ENCODE measurements around the gene WDR73.

WDR73 gene

DNA sequence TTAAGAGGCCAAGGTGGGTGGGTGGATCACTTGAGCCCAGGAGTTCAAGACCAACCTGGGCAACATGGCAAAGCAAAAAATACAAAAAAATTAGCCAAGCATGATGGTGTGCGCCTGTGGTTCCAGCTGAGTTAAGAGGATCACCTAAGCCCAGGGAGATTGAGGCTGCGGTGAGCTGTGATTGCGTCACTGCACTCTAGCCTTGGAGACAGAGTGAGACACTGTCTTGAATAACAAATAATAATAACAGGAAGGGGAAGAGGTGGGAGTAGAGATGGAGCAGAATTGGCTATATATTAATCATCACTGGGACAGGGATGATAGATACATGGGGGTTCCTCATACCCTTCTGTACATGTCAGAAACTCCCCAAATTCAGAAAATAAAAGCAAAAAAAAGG lies 27.7 kb upstream of the WDR73 start:
- Histone ChIP-seq H3K27ac (ENCODE audit: low read length) (no peak overlapping the region), H3K9me3 (ENCODE audit: control insufficient read depth in 1 of 2, low read length in 2 of 2) (no peaks in the 10 kb centered on the region), H3K27me3 (ENCODE audit: low read depth, low read length) (no peaks in the 10 kb centered on the region), H3K36me3 (ENCODE audit: control insufficient read depth in 1 of 2, insufficient read depth in 2 of 2, low read length in 2 of 2) (peaks cover 17 to 31% of the 10 kb centered on the region in 2 donors), H3K4me3 (ENCODE audit: low read depth in 1 of 2, low read length in 2 of 2) (no peak overlapping the region), H3K4me1 (ENCODE audit: control insufficient read depth in 1 of 2, insufficient read depth in 2 of 2, low read length in 2 of 2) (no peaks in the 10 kb centered on the region)

- peaks cover 17 to 53% of the 10 kb centered on the region in 2 donors for H3K36me3 ChIP-seq (ENCODE audit: control insufficient read depth in 1 of 2, insufficient read depth in 2 of 2, low read length in 2 of 2)
- H3K27me3 ChIP-seq (ENCODE audit: low read depth, low read length): no peaks in the 10 kb centered on the region
- no peak overlapping the region for H3K27ac ChIP-seq (ENCODE audit: low read length)
- no peaks in the 10 kb centered on the region for H3K9me3 ChIP-seq (ENCODE audit: control insufficient read depth in 1 of 2, low read length in 2 of 2)
- H3K4me3 ChIP-seq (ENCODE audit: low read depth in 1 of 2, low read length in 2 of 2): no peak overlapping the region
- H3K4me1 ChIP-seq (ENCODE audit: control insufficient read depth in 1 of 2, insufficient read depth in 2 of 2, low read length in 2 of 2): no peaks in the 10 kb centered on the region
These were observed 17.1 kb upstream of the WDR73 start for GRCh38 chr15:84671211-84671610.

GRCh38 chr15:84669726-84670125 lies 15.6 kb upstream of the WDR73 start:
- H3K27ac ChIP-seq (ENCODE audit: low read length): no peak overlapping the region
- H3K4me3 ChIP-seq (ENCODE audit: low read depth in 1 of 2, low read length in 2 of 2): no peak overlapping the region
- H3K27me3 ChIP-seq (ENCODE audit: low read depth, low read length): no peaks in the 10 kb centered on the region
- H3K9me3 ChIP-seq (ENCODE audit: control insufficient read depth in 1 of 2, low read length in 2 of 2): no peaks in the 10 kb centered on the region
- peaks cover 23 to 61% of the 10 kb centered on the region in 2 donors for H3K36me3 ChIP-seq (ENCODE audit: control insufficient read depth in 1 of 2, insufficient read depth in 2 of 2, low read length in 2 of 2)
- no peaks in the 10 kb centered on the region for H3K4me1 ChIP-seq (ENCODE audit: control insufficient read depth in 1 of 2, insufficient read depth in 2 of 2, low read length in 2 of 2)

GRCh38 chr15:84668221-84668982 lies 14.3 kb upstream of the WDR73 start:
- H3K9me3 ChIP-seq (ENCODE audit: control insufficient read depth in 1 of 2, low read length in 2 of 2): no peaks in the 10 kb centered on the region
- H3K36me3 ChIP-seq (ENCODE audit: control insufficient read depth in 1 of 2, insufficient read depth in 2 of 2, low read length in 2 of 2): peaks cover 23 to 58% of the 10 kb centered on the region in 2 donors
- H3K4me3 ChIP-seq (ENCODE audit: low read depth in 1 of 2, low read length in 2 of 2): no peak overlapping the region
- no peaks in the 10 kb centered on the region for H3K4me1 ChIP-seq (ENCODE audit: control insufficient read depth in 1 of 2, insufficient read depth in 2 of 2, low read length in 2 of 2)
- no peak overlapping the region for H3K27ac ChIP-seq (ENCODE audit: low read length)
- no peaks in the 10 kb centered on the region for H3K27me3 ChIP-seq (ENCODE audit: low read depth, low read length)

- no peak overlapping the region for H3K4me3 ChIP-seq (ENCODE audit: low read depth in 1 of 2, low read length in 2 of 2)
- no peaks in the 10 kb centered on the region for H3K4me1 ChIP-seq (ENCODE audit: control insufficient read depth in 1 of 2, insufficient read depth in 2 of 2, low read length in 2 of 2)
- peaks cover 20 to 53% of the 10 kb centered on the region in 2 donors for H3K36me3 ChIP-seq (ENCODE audit: control insufficient read depth in 1 of 2, insufficient read depth in 2 of 2, low read length in 2 of 2)
- H3K27me3 ChIP-seq (ENCODE audit: low read depth, low read length): no peaks in the 10 kb centered on the region
- no peak overlapping the region for H3K27ac ChIP-seq (ENCODE audit: low read length)
- H3K9me3 ChIP-seq (ENCODE audit: control insufficient read depth in 1 of 2, low read length in 2 of 2): no peaks in the 10 kb centered on the region
These were observed 12.3 kb upstream of the WDR73 start for GRCh38 chr15:84666373-84666772.

DNA sequence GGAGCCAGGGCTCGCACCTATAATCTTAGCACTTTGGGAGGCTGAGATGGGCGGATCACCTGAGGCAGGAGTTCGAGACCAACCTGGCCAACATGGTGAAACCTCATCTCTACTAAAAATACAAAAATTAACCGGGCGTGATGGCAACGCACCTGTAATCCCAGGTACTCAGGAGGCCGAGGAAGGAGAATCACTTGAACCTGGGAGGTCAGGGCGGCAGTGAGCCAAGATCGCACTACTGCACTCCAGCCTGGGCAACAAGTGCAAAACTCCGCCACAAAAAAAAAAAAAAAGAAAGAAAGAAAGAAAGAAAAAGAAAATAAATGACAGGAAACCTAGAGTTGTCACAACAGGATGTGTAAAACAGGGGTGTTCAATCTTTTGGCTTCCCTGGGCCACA lies 6.9 kb upstream of the WDR73 start:
- no peak overlapping the region for H3K4me3 ChIP-seq (ENCODE audit: low read depth in 1 of 2, low read length in 2 of 2)
- no peak overlapping the region for H3K27ac ChIP-seq (ENCODE audit: low read length)
- H3K27me3 ChIP-seq (ENCODE audit: low read depth, low read length): no peaks in the 10 kb centered on the region
- no peaks in the 10 kb centered on the region for H3K9me3 ChIP-seq (ENCODE audit: control insufficient read depth in 1 of 2, low read length in 2 of 2)
- H3K4me1 ChIP-seq (ENCODE audit: control insufficient read depth in 1 of 2, insufficient read depth in 2 of 2, low read length in 2 of 2): peaks cover 0 to 4% of the 10 kb centered on the region in 2 donors
- peaks cover 5 to 12% of the 10 kb centered on the region in 2 donors for H3K36me3 ChIP-seq (ENCODE audit: control insufficient read depth in 1 of 2, insufficient read depth in 2 of 2, low read length in 2 of 2)

GRCh38 chr15:84659904-84660781 lies 6.1 kb upstream of the WDR73 start:
- Histone ChIP-seq H3K4me3 (ENCODE audit: low read depth in 1 of 2, low read length in 2 of 2) (no peak overlapping the region), H3K36me3 (ENCODE audit: control insufficient read depth in 1 of 2, insufficient read depth in 2 of 2, low read length in 2 of 2) (peaks cover 0 to 3% of the 10 kb centered on the region in 2 donors), H3K9me3 (ENCODE audit: control insufficient read depth in 1 of 2, low read length in 2 of 2) (no peaks in the 10 kb centered on the region), H3K4me1 (ENCODE audit: control insufficient read depth in 1 of 2, insufficient read depth in 2 of 2, low read length in 2 of 2) (peaks cover 1 to 7% of the 10 kb centered on the region in 2 donors), H3K27me3 (ENCODE audit: low read depth, low read length) (no peaks in the 10 kb centered on the region), H3K27ac (ENCODE audit: low read length) (no peak overlapping the region)

DNA sequence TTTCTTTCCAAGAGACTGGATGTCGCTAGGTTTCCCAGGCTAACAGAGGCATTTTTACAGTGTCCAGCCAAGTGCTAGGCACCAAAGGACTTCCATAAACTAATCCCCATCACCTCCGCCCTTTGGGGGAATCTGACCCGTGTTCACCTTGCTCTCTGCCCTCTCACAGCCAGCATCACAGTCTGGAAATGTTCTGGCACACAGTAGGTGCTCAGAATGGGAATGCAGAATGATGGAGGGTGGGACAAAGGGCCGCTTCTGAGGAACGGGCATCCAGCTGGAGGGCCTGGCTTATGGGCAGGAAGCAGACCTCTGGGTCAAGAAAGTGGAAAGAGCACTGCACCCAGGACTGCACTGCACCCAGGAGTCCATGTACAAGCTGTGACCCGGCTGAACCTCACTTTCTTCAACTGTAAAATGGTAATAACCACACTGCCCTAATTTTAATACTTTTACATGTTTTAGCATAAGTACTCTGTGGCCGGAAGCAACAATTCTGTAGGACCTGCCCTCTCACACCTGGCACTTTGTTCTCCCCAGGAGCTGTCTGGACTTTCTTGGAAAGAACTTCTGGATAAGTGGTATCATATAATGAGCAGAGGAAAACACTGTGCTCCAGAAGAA lies 4.8 kb upstream of the WDR73 start:
- H3K27ac ChIP-seq (ENCODE audit: low read length): no peak overlapping the region
- no peaks in the 10 kb centered on the region for H3K27me3 ChIP-seq (ENCODE audit: low read depth, low read length)
- no peaks in the 10 kb centered on the region for H3K36me3 ChIP-seq (ENCODE audit: control insufficient read depth in 1 of 2, insufficient read depth in 2 of 2, low read length in 2 of 2)
- peak overlapping the region; percentile 52 to 67 for H3K4me3 ChIP-seq (ENCODE audit: low read depth in 1 of 2, low read length in 2 of 2)
- H3K4me1 ChIP-seq (ENCODE audit: control insufficient read depth in 1 of 2, insufficient read depth in 2 of 2, low read length in 2 of 2): peaks cover 5 to 13% of the 10 kb centered on the region in 2 donors
- H3K9me3 ChIP-seq (ENCODE audit: control insufficient read depth in 1 of 2, low read length in 2 of 2): no peaks in the 10 kb centered on the region

GRCh38 chr15:84658080-84658787 lies 4.2 kb upstream of the WDR73 start, which contains the start of gene NMB:
TSS of gene NMB (minus strand) at chr15:84658199. CDS start at chr15:84658152, 47 bp downstream.
- peaks cover 5 to 18% of the 10 kb centered on the region in 2 donors for H3K4me1 ChIP-seq (ENCODE audit: control insufficient read depth in 1 of 2, insufficient read depth in 2 of 2, low read length in 2 of 2)
- peak within 1 kb of the TSS; percentile 52 to 67 for H3K4me3 ChIP-seq (ENCODE audit: low read depth in 1 of 2, low read length in 2 of 2)

GRCh38 chr15:84657748-84658079 lies 3.6 kb upstream of the WDR73 start:
- Histone ChIP-seq H3K9me3 (ENCODE audit: control insufficient read depth in 1 of 2, low read length in 2 of 2) (no peaks in the 10 kb centered on the region), H3K36me3 (ENCODE audit: control insufficient read depth in 1 of 2, insufficient read depth in 2 of 2, low read length in 2 of 2) (no peaks in the 10 kb centered on the region), H3K4me1 (ENCODE audit: control insufficient read depth in 1 of 2, insufficient read depth in 2 of 2, low read length in 2 of 2) (peaks cover 5 to 23% of the 10 kb centered on the region in 2 donors), H3K4me3 (ENCODE audit: low read depth in 1 of 2, low read length in 2 of 2) (peak overlapping the region; percentile 52 to 67), H3K27me3 (ENCODE audit: low read depth, low read length) (no peaks in the 10 kb centered on the region), H3K27ac (ENCODE audit: low read length) (no peak overlapping the region)

More at GRCh38 chr15:84658080-84658787, 4.2 kb upstream of the WDR73 start, which contains the start of gene NMB:
- peak within 1 kb of the TSS; percentile 63 for H3K27ac ChIP-seq (ENCODE audit: low read length)
- H3K9me3 ChIP-seq (ENCODE audit: control insufficient read depth in 1 of 2, low read length in 2 of 2): no peaks in the 10 kb centered on the region
- H3K27me3 ChIP-seq (ENCODE audit: low read depth, low read length): no peaks in the 10 kb centered on the region
- H3K36me3 ChIP-seq (ENCODE audit: control insufficient read depth in 1 of 2, insufficient read depth in 2 of 2, low read length in 2 of 2): no peaks in the 10 kb centered on the region
